BJ (cell line): Measurements from ENCODE around the gene ADTRP. TPM values are rescaled to one million over a fixed set of nuclear protein-coding genes. Genes with fewer than 3 reads are reported as not detected.

Source experiments
- CTCF ChIA-PET: fragments of 350-600 bp; formaldehyde crosslinking; extraction: SDS; loops from one replicate; lab custom pipeline; 2021; ENCODE audit warnings: antibody characterized with exemption, inconsistent platforms; lab: Yijun Ruan, JAX
- POLR2A ChIA-PET: fragments of 300-600 bp; sonication (Branson Sonifier 250); formaldehyde crosslinking; extraction: SDS; loops from one replicate; lab custom pipeline; 2021; ENCODE audit warnings: antibody characterized with exemption; lab: Charles Lee
- DNase-seq: peaks from one replicate; pipeline ENCODE4 v3.0.0-alpha.2; 2011; ENCODE audit warnings: low read depth
- H3K27me3 ChIP-seq: 2 replicates; pipeline ENCODE4 v1.6.0; 2011; ENCODE audit warnings: low read length; ENCODE audit not compliant: control insufficient read depth, insufficient read depth
- H3K36me3 ChIP-seq: 2 replicates; pipeline ENCODE4 v1.5.1; 2011; ENCODE audit warnings: low read length; ENCODE audit not compliant: control insufficient read depth, insufficient read depth
- H3K4me3 ChIP-seq: 2 replicates; pipeline ENCODE4 v1.5.1; 2011; ENCODE audit warnings: low read depth, mild to moderate bottlenecking, control low read depth, low read length
- CTCF ChIP-seq: IDR thresholded peaks from 2 replicates; pipeline ENCODE4 v1.5.1; 2011; ENCODE audit warnings: low read depth, mild to moderate bottlenecking, control low read depth, inconsistent platforms, low read length, moderate library complexity; ENCODE audit not compliant: insufficient read depth
- polyA plus RNA-seq: library from polyadenylated mRNA; depleted of rRNA; stranded (reverse); fragments of >200 nt; gene quantifications from 2 replicates; pipeline ENCODE4 v1.2.3, GENCODE V29; 2011

Gene ADTRP
- polyA plus RNA-seq, 1 experiment = 0.58 TPM

- POLR2A ChIA-PET = no interaction called here
- CTCF ChIA-PET = interaction anchor here (1.0 to 1.6 kb wide), 2 partner anchors 10 to 11 kb away, joined by 3 read pairs; no protein-coding TSS in a partner anchor
- Histone ChIP-seq H3K4me3 (no peak overlapping the region), H3K27me3 (no peaks in the 10 kb centered on the region), H3K36me3 (no peaks in the 10 kb centered on the region)
- DNase-seq = no peak
- no peak for TF ChIP-seq CTCF
Observed at GRCh38 chr6:11722805-11723631, 55.6 kb downstream of the ADTRP start.

GRCh38 chr6:11722220-11722619 is 56.4 kb downstream of the ADTRP start:
- DNase-seq = no peak
- Histone ChIP-seq H3K4me3 (no peak overlapping the region), H3K36me3 (no peaks in the 10 kb centered on the region), H3K27me3 (no peaks in the 10 kb centered on the region)
- TF ChIP-seq CTCF = no peak
- POLR2A ChIA-PET = no interaction called here
- CTCF ChIA-PET = interaction anchor here (0.8 to 1.6 kb wide), 4 partner anchors 9 to 27 kb away, joined by 3 read pairs; no protein-coding TSS in a partner anchor

- H3K27me3 ChIP-seq = no peaks in the 10 kb centered on the region
- no peaks in the 10 kb centered on the region for H3K36me3 ChIP-seq
- ChIA-PET CTCF (interaction anchor here (0.8 kb wide), 1 partner anchor 14 kb away, joined by 3 read pairs; no protein-coding TSS in a partner anchor), POLR2A (no interaction called here)
- no peak for TF ChIP-seq CTCF
- no peak overlapping the region for H3K4me3 ChIP-seq
- DNase-seq = no peak
Observed at GRCh38 chr6:11718463-11718862, 60.1 kb downstream of the ADTRP start.

- ChIA-PET CTCF (interaction anchor here (0.8 kb wide), 1 partner anchor 13 kb away, joined by 3 read pairs; no protein-coding TSS in a partner anchor), POLR2A (no interaction called here)
- H3K4me3 ChIP-seq = no peak overlapping the region
- DNase-seq = no peak
- H3K27me3 ChIP-seq = no peaks in the 10 kb centered on the region
- H3K36me3 ChIP-seq = no peaks in the 10 kb centered on the region
- no peak for TF ChIP-seq CTCF
Observed at GRCh38 chr6:11718031-11718430, 60.6 kb downstream of the ADTRP start.

- H3K36me3 ChIP-seq = no peaks in the 10 kb centered on the region
- no peak overlapping the region for H3K4me3 ChIP-seq
- DNase-seq = no peak
- ChIA-PET POLR2A (no interaction called here), CTCF (interaction anchor here (0.8 to 1.3 kb wide), 2 partner anchors 10 to 15 kb away, joined by 3 to 4 read pairs; no protein-coding TSS in a partner anchor)
- no peak for TF ChIP-seq CTCF
- no peaks in the 10 kb centered on the region for H3K27me3 ChIP-seq
Observed at GRCh38 chr6:11714798-11715285, 63.8 kb downstream of the ADTRP start.
